Neutrophil (primary cell): Measurements from ENCODE around the gene F5.

ENCODE experiments used
- H3K27ac ChIP-seq: fragments of 200-600 bp; sonication (generic); 2 replicates; pipeline ENCODE4 v1.5.1; 2016; ENCODE audit warnings: mild to moderate bottlenecking, moderate library complexity
- H3K27me3 ChIP-seq: fragments of 200-600 bp; sonication (generic); 2 replicates; pipeline ENCODE4 v1.6.0; 2016; ENCODE audit warnings: mild to moderate bottlenecking
- H3K36me3 ChIP-seq: fragments of 200-600 bp; sonication (generic); 2 replicates; pipeline ENCODE4 v1.5.1; 2017
- H3K4me1 ChIP-seq, 2 experiments: fragments of 200-600 bp in 1 of 2; sonication (generic) in 1 of 2; 1 replicate in 1 of 2; 2 replicates in 1 of 2; pipeline versions ENCODE4 v1.5.1 to v1.6.1; 2013 to 2016; ENCODE audit warnings: low read depth in 1 of 2, low read length in 1 of 2, mild to moderate bottlenecking in 1 of 2, moderate library complexity in 1 of 2; ENCODE audit not compliant: control insufficient read depth in 1 of 2, insufficient read depth in 1 of 2
- H3K4me3 ChIP-seq, 2 experiments: fragments of 200-600 bp in 1 of 2; sonication (generic) in 1 of 2; 1 replicate in 1 of 2; 2 replicates in 1 of 2; pipeline ENCODE4 v1.5.1; 2013 to 2016; ENCODE audit warnings: low read depth in 1 of 2, low read length in 1 of 2, mild to moderate bottlenecking in 1 of 2, moderate library complexity in 1 of 2
- H3K9me3 ChIP-seq: fragments of 200-600 bp; sonication (generic); 2 replicates; pipeline ENCODE4 v1.5.1; 2016
- TF ChIP-seq, protein P1 (sequence below): fragments of 200-600 bp; sonication (generic); IDR thresholded peaks from 2 replicates; pipeline ENCODE4 v1.5.1; 2016; ENCODE audit warnings: antibody characterized with exemption

The F5 gene

DNA sequence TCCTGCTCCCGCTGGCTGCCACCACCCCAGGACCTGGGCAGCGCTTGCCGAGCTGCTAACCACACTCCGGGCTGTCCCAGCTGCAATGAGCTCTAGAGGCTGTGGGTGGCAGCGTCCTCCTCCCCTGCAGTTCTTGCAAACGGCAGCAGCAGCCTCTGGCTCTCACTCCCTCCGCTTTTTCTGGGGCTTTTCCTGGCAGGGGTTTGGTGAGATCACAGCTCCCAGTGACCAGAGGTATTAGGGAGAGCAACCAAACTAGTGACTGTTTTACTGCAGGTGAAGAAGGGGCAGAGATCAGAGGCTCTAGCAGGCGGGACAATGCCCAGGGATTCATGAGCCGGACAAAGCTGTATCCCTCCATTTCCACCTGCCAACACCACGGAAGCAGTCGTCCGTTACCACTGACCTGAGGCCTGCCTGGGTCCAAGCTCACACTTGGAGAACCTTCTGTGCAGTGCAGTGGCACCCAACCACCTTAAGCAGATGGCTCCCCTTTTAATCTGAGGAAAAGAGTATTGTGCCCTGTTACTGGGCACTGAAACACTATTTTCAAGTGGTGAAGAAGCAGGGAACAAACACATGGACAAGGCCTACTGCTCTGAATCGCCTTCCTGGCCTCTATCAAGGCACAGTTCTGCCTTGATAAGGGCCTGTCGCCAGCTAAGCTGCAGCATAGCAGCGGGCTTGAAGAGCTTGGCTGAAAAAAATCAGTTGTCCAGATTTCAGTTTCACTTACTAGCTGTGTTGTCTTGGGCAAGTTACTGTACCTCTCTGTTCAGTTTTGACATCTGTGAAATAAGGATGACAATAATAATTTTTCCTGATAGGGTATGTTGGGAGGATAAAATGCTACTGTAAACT, at the start of gene F5:
F5 (minus strand) TSS at position 87 of the 861 bp plus-strand sequence. CDS start 95 bp downstream, outside the sequence.
- Histone ChIP-seq H3K4me3 (peak within 1 kb of the TSS; percentile 68 to 72), H3K27ac (peak within 1 kb of the TSS; percentile 84), H3K36me3 (peaks cover 4% of the 10 kb centered on the region), H3K27me3 (no peaks in the 10 kb centered on the region), H3K4me1 (peaks cover 31 to 39% of the 10 kb centered on the region in 2 experiments), H3K9me3 (no peaks in the 10 kb centered on the region)
- TF ChIP-seq, protein P1, sequence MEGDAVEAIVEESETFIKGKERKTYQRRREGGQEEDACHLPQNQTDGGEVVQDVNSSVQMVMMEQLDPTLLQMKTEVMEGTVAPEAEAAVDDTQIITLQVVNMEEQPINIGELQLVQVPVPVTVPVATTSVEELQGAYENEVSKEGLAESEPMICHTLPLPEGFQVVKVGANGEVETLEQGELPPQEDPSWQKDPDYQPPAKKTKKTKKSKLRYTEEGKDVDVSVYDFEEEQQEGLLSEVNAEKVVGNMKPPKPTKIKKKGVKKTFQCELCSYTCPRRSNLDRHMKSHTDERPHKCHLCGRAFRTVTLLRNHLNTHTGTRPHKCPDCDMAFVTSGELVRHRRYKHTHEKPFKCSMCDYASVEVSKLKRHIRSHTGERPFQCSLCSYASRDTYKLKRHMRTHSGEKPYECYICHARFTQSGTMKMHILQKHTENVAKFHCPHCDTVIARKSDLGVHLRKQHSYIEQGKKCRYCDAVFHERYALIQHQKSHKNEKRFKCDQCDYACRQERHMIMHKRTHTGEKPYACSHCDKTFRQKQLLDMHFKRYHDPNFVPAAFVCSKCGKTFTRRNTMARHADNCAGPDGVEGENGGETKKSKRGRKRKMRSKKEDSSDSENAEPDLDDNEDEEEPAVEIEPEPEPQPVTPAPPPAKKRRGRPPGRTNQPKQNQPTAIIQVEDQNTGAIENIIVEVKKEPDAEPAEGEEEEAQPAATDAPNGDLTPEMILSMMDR: peak; percentile 78

DNA sequence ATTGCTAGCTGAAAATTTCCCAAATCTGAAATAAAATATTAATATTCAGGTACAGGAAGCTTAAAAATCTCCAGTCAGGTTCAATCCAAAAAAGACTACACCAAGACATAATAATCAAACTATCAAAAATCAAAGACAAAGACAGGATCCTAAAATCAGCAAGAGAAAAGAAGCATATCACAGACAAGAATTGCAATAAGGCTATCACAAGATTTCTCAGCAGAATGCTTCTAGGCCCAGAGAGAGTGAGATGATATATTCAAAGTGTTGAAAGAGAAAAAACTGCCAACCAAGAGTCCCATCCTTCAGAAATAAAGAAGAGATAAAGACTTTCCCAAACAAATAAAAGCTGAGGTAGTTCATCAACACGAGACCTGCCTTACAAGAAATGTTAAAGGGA, 48.6 kb upstream of the F5 start:
- Histone ChIP-seq H3K4me1 (no peaks in the 10 kb centered on the region), H3K36me3 (no peaks in the 10 kb centered on the region), H3K27me3 (no peaks in the 10 kb centered on the region), H3K9me3 (no peaks in the 10 kb centered on the region), H3K4me3 (no peak overlapping the region), H3K27ac (no peak overlapping the region)
- TF ChIP-seq, protein P1: no peak

DNA sequence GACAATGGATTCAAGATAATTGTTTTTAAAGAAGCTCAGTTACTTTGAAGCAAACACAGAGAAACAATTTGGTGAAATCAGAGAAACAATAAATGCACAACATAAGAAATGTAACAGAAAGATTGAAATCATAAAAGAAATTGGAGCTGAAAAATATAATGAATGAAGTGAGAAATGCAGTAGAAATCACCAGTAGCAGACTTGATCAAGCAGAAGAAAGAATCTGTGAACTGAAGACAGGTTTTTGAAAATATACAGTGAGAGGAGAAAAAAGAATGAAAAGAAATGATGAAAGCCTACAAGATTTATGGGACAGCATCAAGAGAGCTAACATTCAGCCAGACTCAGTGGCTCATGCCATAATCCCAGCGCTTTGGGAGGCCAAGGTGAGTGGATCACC, 47.9 kb upstream of the F5 start:
- H3K4me3 ChIP-seq: no peak overlapping the region
- TF ChIP-seq, protein P1: no peak
- H3K27me3 ChIP-seq: no peaks in the 10 kb centered on the region

DNA sequence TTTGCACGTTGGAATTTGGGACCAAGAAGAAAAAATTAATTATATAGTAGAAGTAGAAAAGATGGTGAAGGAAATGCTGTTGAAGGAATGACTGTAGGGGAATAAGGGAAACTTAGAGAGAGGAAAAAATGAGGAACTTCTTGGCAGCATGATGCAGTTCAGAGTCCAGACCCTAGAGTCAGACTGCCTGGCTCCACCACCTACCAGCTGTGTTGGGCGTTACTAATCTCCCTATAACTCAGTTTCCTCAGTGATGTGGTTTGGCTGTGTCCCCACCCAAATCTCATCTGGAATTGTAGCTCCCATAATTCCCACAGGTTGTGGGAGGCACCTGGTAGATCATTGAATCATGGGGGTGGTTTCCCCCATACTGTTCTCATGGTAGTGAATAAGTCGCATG, 45.0 kb upstream of the F5 start:
- Histone ChIP-seq H3K9me3 (no peaks in the 10 kb centered on the region), H3K27ac (no peak overlapping the region), H3K4me1 (peaks cover 6 to 12% of the 10 kb centered on the region in 2 experiments), H3K36me3 (no peaks in the 10 kb centered on the region), H3K4me3 (no peak overlapping the region), H3K27me3 (no peaks in the 10 kb centered on the region)
- TF ChIP-seq, protein P1: no peak

More for the DNA sequence above, 47.9 kb upstream of the F5 start:
- Histone ChIP-seq H3K4me1 (peaks cover 0 to under 1% of the 10 kb centered on the region in 2 experiments), H3K9me3 (no peaks in the 10 kb centered on the region), H3K27ac (no peak overlapping the region), H3K36me3 (no peaks in the 10 kb centered on the region)

DNA sequence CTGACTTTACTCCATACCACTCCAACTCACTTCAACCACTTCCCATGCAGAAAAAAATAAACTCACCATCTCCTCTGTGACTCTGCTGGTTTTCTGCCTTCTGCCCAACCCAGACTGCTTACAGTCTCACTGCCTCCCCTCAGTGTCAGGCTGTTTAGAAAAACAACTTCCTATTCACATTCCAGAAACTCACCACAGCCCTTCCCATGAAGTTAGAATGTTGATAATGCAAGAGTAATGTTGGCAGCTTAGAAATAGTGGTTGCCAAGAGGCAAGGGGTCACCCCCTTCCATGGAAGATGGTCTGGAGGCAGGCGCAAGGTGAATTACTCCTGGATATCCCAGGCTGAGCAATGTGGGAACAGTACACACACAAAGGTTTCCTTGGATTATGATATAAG, 43.7 kb upstream of the F5 start, which contains the start of gene SELP:
SELP (minus strand) TSS at position 119 of the 400 bp plus-strand sequence; CDS start at position 69, 50 bp downstream.
- Histone ChIP-seq H3K9me3 (no peaks in the 10 kb centered on the region), H3K27ac (peak within 1 kb of the TSS; percentile 57), H3K4me1 (peaks cover 8 to 16% of the 10 kb centered on the region in 2 experiments), H3K36me3 (no peaks in the 10 kb centered on the region), H3K4me3 (no peak within 1 kb of the TSS), H3K27me3 (no peaks in the 10 kb centered on the region)
- TF ChIP-seq, protein P1: no peak
